H9 (cell line): ENCODE results near the gene C3orf20. TPM values are rescaled to one million over a fixed set of nuclear protein-coding genes. Genes with fewer than 3 reads are reported as not detected.

Source experiments
- DNase-seq: peaks from one replicate; pipeline ENCODE4 v3.0.0-alpha.2; 2017
- H2AFZ ChIP-seq: one replicate; pipeline ENCODE4 v1.6.1; 2013; ENCODE audit warnings: mild to moderate bottlenecking, low read length, control low read depth, moderate library complexity
- H2AK5ac ChIP-seq: 2 replicates; pipeline ENCODE4 v1.6.1; 2013; ENCODE audit warnings: low read length, control low read depth, mixed read lengths; ENCODE audit not compliant: insufficient read length
- H2BK120ac ChIP-seq: one replicate; pipeline ENCODE4 v1.6.1; 2013; ENCODE audit warnings: low read depth, mild to moderate bottlenecking, low read length, control low read depth, inconsistent platforms; ENCODE audit not compliant: poor library complexity, severe bottlenecking
- H2BK12ac ChIP-seq: 2 replicates; pipeline ENCODE4 v1.6.1; 2013; ENCODE audit warnings: low read length, control low read depth, mixed read lengths, low read depth; ENCODE audit not compliant: insufficient read length
- H2BK15ac ChIP-seq: 2 replicates; pipeline ENCODE4 v1.6.1; 2013; ENCODE audit warnings: low read depth, low read length, control low read depth
- H2BK20ac ChIP-seq: one replicate; pipeline ENCODE4 v1.6.1; 2013; ENCODE audit warnings: low read depth, mild to moderate bottlenecking, low read length, control low read depth, inconsistent platforms; ENCODE audit not compliant: poor library complexity, severe bottlenecking
- H2BK5ac ChIP-seq: 2 replicates; pipeline ENCODE4 v1.6.1; 2013; ENCODE audit warnings: low read length, control low read depth, mixed read lengths; ENCODE audit not compliant: insufficient read length
- H3K14ac ChIP-seq: 2 replicates; pipeline ENCODE4 v1.6.1; 2013; ENCODE audit warnings: low read length, control low read depth; ENCODE audit not compliant: insufficient read depth
- H3K18ac ChIP-seq: 2 replicates; pipeline ENCODE4 v1.6.1; 2013; ENCODE audit warnings: low read depth, mild to moderate bottlenecking, mixed read lengths, low read length, control low read depth; ENCODE audit not compliant: insufficient read length
- H3K23ac ChIP-seq: 2 replicates; pipeline ENCODE4 v1.6.1; 2013; ENCODE audit warnings: low read length, control low read depth, mixed read lengths, low read depth; ENCODE audit not compliant: insufficient read length
- H3K23me2 ChIP-seq: 2 replicates; pipeline ENCODE4 v1.6.1; 2013; ENCODE audit warnings: low read depth, mild to moderate bottlenecking, mixed read lengths, low read length, control low read depth; ENCODE audit not compliant: insufficient read length, poor library complexity, severe bottlenecking
- H3K27ac ChIP-seq: 2 replicates; pipeline ENCODE4 v1.5.1; 2013; ENCODE audit warnings: low read length, control low read depth, mixed read lengths, low read depth; ENCODE audit not compliant: insufficient read length
- H3K27me3 ChIP-seq: 2 replicates; pipeline ENCODE4 v1.6.1; 2013; ENCODE audit warnings: low read length, control low read depth, inconsistent platforms; ENCODE audit not compliant: insufficient read depth
- H3K4ac ChIP-seq: 2 replicates; pipeline ENCODE4 v1.6.1; 2013; ENCODE audit warnings: low read depth, mild to moderate bottlenecking, control low read depth, inconsistent platforms, low read length, moderate library complexity
- H3K4me1 ChIP-seq: 2 replicates; pipeline ENCODE4 v1.6.1; 2013; ENCODE audit warnings: low read length, control low read depth, inconsistent platforms; ENCODE audit not compliant: insufficient read depth
- H3K4me2 ChIP-seq: 2 replicates; pipeline ENCODE4 v1.6.1; 2013; ENCODE audit warnings: low read length, control low read depth, mixed read lengths; ENCODE audit not compliant: insufficient read length, insufficient read depth
- H3K56ac ChIP-seq: 2 replicates; pipeline ENCODE4 v1.6.1; 2013; ENCODE audit warnings: low read depth, mild to moderate bottlenecking, mixed read lengths, low read length, control low read depth; ENCODE audit not compliant: insufficient read length
- H3K79me1 ChIP-seq: 2 replicates; pipeline ENCODE4 v1.6.1; 2013; ENCODE audit warnings: low read depth, mild to moderate bottlenecking, moderate library complexity, low read length, control low read depth, inconsistent platforms; ENCODE audit not compliant: insufficient read depth, poor library complexity, severe bottlenecking
- H3K79me2 ChIP-seq: 2 replicates; pipeline ENCODE4 v1.6.1; 2013; ENCODE audit warnings: low read length, control low read depth, inconsistent platforms; ENCODE audit not compliant: insufficient read depth
- H3K9ac ChIP-seq: 2 replicates; pipeline ENCODE4 v1.6.1; 2013; ENCODE audit warnings: low read length, control low read depth, mixed read lengths; ENCODE audit not compliant: insufficient read length; ENCODE audit errors: extremely low read depth
- H3K9me3 ChIP-seq: one replicate; pipeline ENCODE4 v1.6.1; 2013; ENCODE audit warnings: low read depth, low read length, inconsistent platforms; ENCODE audit not compliant: control insufficient read depth
- H3T11ph ChIP-seq: one replicate; pipeline ENCODE4 v1.6.1; 2013; ENCODE audit warnings: mild to moderate bottlenecking, low read length, control low read depth, inconsistent platforms
- H4K20me1 ChIP-seq: one replicate; pipeline ENCODE4 v1.6.1; 2013; ENCODE audit not compliant: control insufficient read depth, insufficient read length, insufficient read depth
- H4K5ac ChIP-seq: 2 replicates; pipeline ENCODE4 v1.6.1; 2013; ENCODE audit warnings: low read depth, mild to moderate bottlenecking, mixed read lengths, low read length, control low read depth; ENCODE audit not compliant: insufficient read length
- H4K8ac ChIP-seq: replicated peaks from 2 replicates; pipeline ENCODE4 v1.6.1; 2013; ENCODE audit warnings: low read length, control low read depth, mixed read lengths, low read depth; ENCODE audit not compliant: insufficient read length
- H4K91ac ChIP-seq: 2 replicates; pipeline ENCODE4 v1.6.1; 2013; ENCODE audit warnings: low read depth, mild to moderate bottlenecking, moderate library complexity, mixed read lengths, low read length, control low read depth; ENCODE audit not compliant: insufficient read length
- H3K27ac Mint-ChIP-seq, 3 experiments: 2 replicates in 2 of 3; 3 replicates in 1 of 3; pipeline ENCODE4 v1.8.0; 2020 to 2021; ENCODE audit warnings: mixed read lengths in 3 of 3, mild to moderate bottlenecking in 1 of 3, moderate library complexity in 1 of 3
- H3K27me3 Mint-ChIP-seq: 2 replicates; pipeline ENCODE4 v1.8.0; 2021; ENCODE audit warnings: low read depth, mild to moderate bottlenecking, moderate library complexity, mixed read lengths
- H3K36me3 Mint-ChIP-seq, 3 experiments: 2 replicates in 2 of 3; 3 replicates in 1 of 3; pipeline ENCODE4 v1.8.0; 2020 to 2021; ENCODE audit warnings: low read depth in 3 of 3, mixed read lengths in 3 of 3; ENCODE audit not compliant: insufficient read depth in 1 of 3
- H3K4me1 Mint-ChIP-seq, 2 experiments: 2 replicates each; pipeline ENCODE4 v1.8.0; 2020; ENCODE audit warnings: mixed read lengths in 2 of 2
- H3K4me3 Mint-ChIP-seq, 2 experiments: 2 replicates in 1 of 2; 3 replicates in 1 of 2; pipeline ENCODE4 v1.8.0; 2020 to 2021; ENCODE audit warnings: mild to moderate bottlenecking in 2 of 2, mixed read lengths in 2 of 2, moderate library complexity in 1 of 2
- H3K9me3 Mint-ChIP-seq, 2 experiments: 2 replicates in 1 of 2; 3 replicates in 1 of 2; pipeline ENCODE4 v1.8.0; 2020; ENCODE audit warnings: mild to moderate bottlenecking in 2 of 2, mixed read lengths in 2 of 2, moderate library complexity in 1 of 2
- WGBS: extraction: QIAGEN DNeasy Blood & Tissue Kit; methylation state at CpG from one replicate; pipeline ENCODE4 v1.1.7; 2013; ENCODE audit warnings: missing lambda C conversion rate, low lambda C conversion rate, mixed read lengths; ENCODE audit not compliant: insufficient read length; ENCODE audit errors: extremely low coverage; 5-methylcytosine and 5-hydroxymethylcytosine counted together
- total RNA-seq: library from RNA; stranded (reverse); gene quantifications from 2 replicates; pipeline ENCODE4 v1.2.1, GENCODE V29; 2021
- TF ChIP-seq, protein P1 (sequence below): fragments of 200-600 bp; sonication (generic); conservative IDR thresholded peaks from 3 replicates; pipeline ENCODE4 v1.8.0; 2021; ENCODE audit warnings: antibody characterized with exemption, mild to moderate bottlenecking

The C3orf20 gene
- total RNA-seq, 1 experiment from 2014 or later: not detected

GRCh38 chr3:14791343-14791945, 116.5 kb downstream of the C3orf20 start:
- Histone ChIP-seq H3K9ac (no peak overlapping the region), H2BK12ac (no peak overlapping the region), H2BK20ac (no peak overlapping the region), H3K27me3 (no peaks in the 10 kb centered on the region), H2BK5ac (no peak overlapping the region), H2AFZ (no peak overlapping the region), H4K91ac (no peak overlapping the region), H3K23me2 (no peaks in the 10 kb centered on the region), H3K4ac (no peak overlapping the region), H3K14ac (no peak overlapping the region), H3K79me1 (no peaks in the 10 kb centered on the region), H3K18ac (no peak overlapping the region), H3T11ph (no peak overlapping the region), H4K5ac (no peak overlapping the region), H3K4me1 (no peaks in the 10 kb centered on the region), H4K8ac (no peak overlapping the region), H3K79me2 (no peaks in the 10 kb centered on the region), H4K20me1 (no peaks in the 10 kb centered on the region), H3K4me2 (peak overlapping the region; percentile 4), H2AK5ac (no peak overlapping the region), H3K23ac (no peak overlapping the region), H2BK15ac (no peak overlapping the region), H3K9me3 (no peaks in the 10 kb centered on the region), H3K27ac (no peak overlapping the region), H3K56ac (no peak overlapping the region), H2BK120ac (no peak overlapping the region)
- H3K4me1 Mint-ChIP-seq: peaks cover 2 to 23% of the 10 kb centered on the region in 2 experiments
- H3K4me3 Mint-ChIP-seq: peak overlapping the region; percentile 30 to 61; a peak in 3 of 5 replicates
- DNase-seq: peak; percentile 87
- no peaks in the 10 kb centered on the region for H3K9me3 Mint-ChIP-seq
- no peak overlapping the region; a peak in 2 of 7 replicates for H3K27ac Mint-ChIP-seq
- TF ChIP-seq, protein P1, sequence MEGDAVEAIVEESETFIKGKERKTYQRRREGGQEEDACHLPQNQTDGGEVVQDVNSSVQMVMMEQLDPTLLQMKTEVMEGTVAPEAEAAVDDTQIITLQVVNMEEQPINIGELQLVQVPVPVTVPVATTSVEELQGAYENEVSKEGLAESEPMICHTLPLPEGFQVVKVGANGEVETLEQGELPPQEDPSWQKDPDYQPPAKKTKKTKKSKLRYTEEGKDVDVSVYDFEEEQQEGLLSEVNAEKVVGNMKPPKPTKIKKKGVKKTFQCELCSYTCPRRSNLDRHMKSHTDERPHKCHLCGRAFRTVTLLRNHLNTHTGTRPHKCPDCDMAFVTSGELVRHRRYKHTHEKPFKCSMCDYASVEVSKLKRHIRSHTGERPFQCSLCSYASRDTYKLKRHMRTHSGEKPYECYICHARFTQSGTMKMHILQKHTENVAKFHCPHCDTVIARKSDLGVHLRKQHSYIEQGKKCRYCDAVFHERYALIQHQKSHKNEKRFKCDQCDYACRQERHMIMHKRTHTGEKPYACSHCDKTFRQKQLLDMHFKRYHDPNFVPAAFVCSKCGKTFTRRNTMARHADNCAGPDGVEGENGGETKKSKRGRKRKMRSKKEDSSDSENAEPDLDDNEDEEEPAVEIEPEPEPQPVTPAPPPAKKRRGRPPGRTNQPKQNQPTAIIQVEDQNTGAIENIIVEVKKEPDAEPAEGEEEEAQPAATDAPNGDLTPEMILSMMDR: peak; percentile 90
- no CpG with 5 or more reads among the region's 15 CpGs for WGBS
- H3K27me3 Mint-ChIP-seq: peaks cover 22% of the 10 kb centered on the region
- no peaks in the 10 kb centered on the region; a peak in 1 of 7 replicates for H3K36me3 Mint-ChIP-seq
